Progenitor cell of endocrine pancreas (in vitro differentiated cells): ENCODE data around the gene LTBP2. TPM values are rescaled to one million over a fixed set of nuclear protein-coding genes. Genes with fewer than 3 reads are reported as not detected.

Source experiments
- DNase-seq: peaks from one replicate; pipeline ENCODE4 v3.0.0; 2021; ENCODE audit warnings: low spot score; ENCODE audit not compliant: unreplicated experiment
- H3K27ac Mint-ChIP-seq: 2 replicates; pipeline ENCODE4 v1.8.0; 2021; ENCODE audit warnings: mild to moderate bottlenecking, moderate library complexity, mixed read lengths
- H3K27me3 Mint-ChIP-seq: 2 replicates; pipeline ENCODE4 v1.8.0; 2021; ENCODE audit warnings: mixed read lengths
- H3K36me3 Mint-ChIP-seq: 2 replicates; pipeline ENCODE4 v1.8.0; 2022; ENCODE audit warnings: mixed read lengths; ENCODE audit not compliant: insufficient read depth
- H3K4me1 Mint-ChIP-seq: 2 replicates; pipeline ENCODE4 v1.8.0; 2021; ENCODE audit warnings: low read depth, mixed read lengths
- H3K4me3 Mint-ChIP-seq: 2 replicates; pipeline ENCODE4 v1.8.0; 2021; ENCODE audit warnings: low read depth, mild to moderate bottlenecking, moderate library complexity, mixed read lengths
- H3K9me3 Mint-ChIP-seq: 2 replicates; pipeline ENCODE4 v1.8.0; 2021; ENCODE audit warnings: low read depth, mixed read lengths
- CTCF ChIP-seq: fragments of 200-600 bp; sonication (generic); IDR thresholded peaks from one replicate; pipeline ENCODE4 v1.5.0; 2021; ENCODE audit warnings: antibody characterized with exemption, mild to moderate bottlenecking; ENCODE audit not compliant: unreplicated experiment
- total RNA-seq: library from RNA; stranded (reverse); gene quantifications from 2 replicates; pipeline ENCODE4 v1.2.1, GENCODE V29; 2021

Gene LTBP2
- total RNA-seq, 1 donor from 2014 or later, result 0.79 TPM

GRCh38 chr14:74465335-74465734 lies 146.7 kb downstream of the LTBP2 start:
- H3K9me3 Mint-ChIP-seq, result no peaks in the 10 kb centered on the region
- peaks cover 2% of the 10 kb centered on the region for H3K36me3 Mint-ChIP-seq
- peaks cover 4% of the 10 kb centered on the region for H3K27me3 Mint-ChIP-seq
- DNase-seq, result no peak
- H3K4me1 Mint-ChIP-seq, result no peaks in the 10 kb centered on the region
- no peak overlapping the region for H3K27ac Mint-ChIP-seq
- no peak for TF ChIP-seq CTCF
- no peak overlapping the region for H3K4me3 Mint-ChIP-seq

- TF ChIP-seq CTCF, result no peak
- peaks cover 4% of the 10 kb centered on the region for H3K27me3 Mint-ChIP-seq
- no peaks in the 10 kb centered on the region for H3K4me1 Mint-ChIP-seq
- H3K9me3 Mint-ChIP-seq, result no peaks in the 10 kb centered on the region
- no peak overlapping the region for H3K27ac Mint-ChIP-seq
- DNase-seq, result no peak
- no peak overlapping the region for H3K4me3 Mint-ChIP-seq
- peaks cover under 1% of the 10 kb centered on the region for H3K36me3 Mint-ChIP-seq
Measured at GRCh38 chr14:74464785-74465184, 147.3 kb downstream of the LTBP2 start.

- H3K27me3 Mint-ChIP-seq, result peaks cover 4% of the 10 kb centered on the region
- no peaks in the 10 kb centered on the region for H3K36me3 Mint-ChIP-seq
- no peak overlapping the region for H3K27ac Mint-ChIP-seq
- no peaks in the 10 kb centered on the region for H3K4me1 Mint-ChIP-seq
- no peak overlapping the region for H3K4me3 Mint-ChIP-seq
- DNase-seq, result no peak
- H3K9me3 Mint-ChIP-seq, result no peaks in the 10 kb centered on the region
- TF ChIP-seq CTCF, result no peak
Measured at GRCh38 chr14:74463697-74464096, 148.3 kb downstream of the LTBP2 start.

- no peaks in the 10 kb centered on the region for H3K9me3 Mint-ChIP-seq
- no peak for TF ChIP-seq CTCF
- no peaks in the 10 kb centered on the region for H3K4me1 Mint-ChIP-seq
- no peak for DNase-seq
- H3K27ac Mint-ChIP-seq, result no peak overlapping the region
- peaks cover 4% of the 10 kb centered on the region for H3K27me3 Mint-ChIP-seq
- H3K4me3 Mint-ChIP-seq, result no peak overlapping the region
- no peaks in the 10 kb centered on the region for H3K36me3 Mint-ChIP-seq
Measured at GRCh38 chr14:74462993-74463392, 149.0 kb downstream of the LTBP2 start.

GRCh38 chr14:74459976-74460375 lies 152.1 kb downstream of the LTBP2 start:
- no peak overlapping the region for H3K4me3 Mint-ChIP-seq
- TF ChIP-seq CTCF, result no peak
- H3K4me1 Mint-ChIP-seq, result no peaks in the 10 kb centered on the region
- no peak for DNase-seq
- H3K27ac Mint-ChIP-seq, result no peak overlapping the region
- H3K27me3 Mint-ChIP-seq, result peaks cover 7% of the 10 kb centered on the region
- peaks cover 2% of the 10 kb centered on the region for H3K36me3 Mint-ChIP-seq
- H3K9me3 Mint-ChIP-seq, result no peaks in the 10 kb centered on the region
